Upper lobe of right lung (tissue), 1 donor: ENCODE measurements around the gene CAPZB. TPM values are rescaled to one million over a fixed set of nuclear protein-coding genes. Genes with fewer than 3 reads are reported as not detected.

Experiments
- ATAC-seq: fragments of 200-7000 bp; cut with Tn5 transposase; one replicate; pipeline ENCODE4 v1.9.1; 2020; ENCODE audit warnings: mild to moderate bottlenecking, moderate library complexity
- DNase-seq: peaks from one replicate; pipeline ENCODE4 v3.0.0-alpha.2; 2020
- H3K27ac ChIP-seq: fragments of 200-600 bp; one replicate; pipeline ENCODE4 v1.8.0; 2022
- H3K27me3 ChIP-seq: fragments of 200-600 bp; one replicate; pipeline ENCODE4 v1.8.0; 2022; ENCODE audit warnings: mild to moderate bottlenecking
- H3K36me3 ChIP-seq: fragments of 200-600 bp; one replicate; pipeline ENCODE4 v1.8.0; 2022
- H3K4me1 ChIP-seq: fragments of 200-600 bp; one replicate; pipeline ENCODE4 v1.8.0; 2022
- H3K4me3 ChIP-seq: fragments of 200-600 bp; one replicate; pipeline ENCODE4 v1.8.0; 2022; ENCODE audit warnings: mild to moderate bottlenecking
- H3K9me3 ChIP-seq: fragments of 200-600 bp; one replicate; pipeline ENCODE4 v1.8.0; 2022
- CTCF ChIP-seq: fragments of 200-600 bp; IDR thresholded peaks from one replicate; pipeline ENCODE4 v1.8.0; 2022; ENCODE audit warnings: antibody characterized with exemption
- intact Hi-C: fragments of 100-400 bp; cut with DNase I; formaldehyde crosslinking; loops from one replicate; pipeline ENCODE4 v1.11.0; 2022
- total RNA-seq: library from RNA; stranded (reverse); fragmentation: NEBNext Ultra II Directional; extraction: Animal tissue kit (Norgen Biotek cat#: 25700); gene quantifications from one replicate; pipeline ENCODE4 v1.2.1, GENCODE V29; 2021
- donor health status: DM: no; HTN: yes; CAD: no; lungs with severe emphysema.

Gene CAPZB
- total RNA-seq, 1 donor from 2014 or later: 237 TPM

GRCh38 chr1:19495799-19496526, 10.6 kb upstream of the CAPZB start:
- no peaks in the 10 kb centered on the region for H3K9me3 ChIP-seq
- H3K27ac ChIP-seq: peak overlapping the region; percentile 48
- intact Hi-C loops: no loop called here
- H3K36me3 ChIP-seq: no peaks in the 10 kb centered on the region
- no peak overlapping the region for H3K4me3 ChIP-seq
- ATAC-seq (no peak), DNase-seq (no peak)
- no peaks in the 10 kb centered on the region for H3K27me3 ChIP-seq
- TF ChIP-seq CTCF: no peak
- H3K4me1 ChIP-seq: peaks cover 5% of the 10 kb centered on the region

GRCh38 chr1:19495000-19495656, 9.8 kb upstream of the CAPZB start:
- TF ChIP-seq CTCF: no peak
- intact Hi-C loops: no loop called here
- Histone ChIP-seq H3K27me3 (no peaks in the 10 kb centered on the region), H3K9me3 (no peaks in the 10 kb centered on the region), H3K4me1 (peaks cover 5% of the 10 kb centered on the region), H3K27ac (peak overlapping the region; percentile 63), H3K4me3 (no peak overlapping the region), H3K36me3 (no peaks in the 10 kb centered on the region)
- ATAC-seq: no peak
- DNase-seq: no peak

GRCh38 chr1:19493547-19493946, 8.2 kb upstream of the CAPZB start:
- H3K36me3 ChIP-seq: no peaks in the 10 kb centered on the region
- TF ChIP-seq CTCF: no peak
- no peak overlapping the region for H3K27ac ChIP-seq
- ATAC-seq: no peak
- intact Hi-C loops: no loop called here
- DNase-seq: no peak
- no peaks in the 10 kb centered on the region for H3K27me3 ChIP-seq
- no peak overlapping the region for H3K4me3 ChIP-seq
- no peaks in the 10 kb centered on the region for H3K9me3 ChIP-seq
- peaks cover 5% of the 10 kb centered on the region for H3K4me1 ChIP-seq

GRCh38 chr1:19489996-19490395, 4.7 kb upstream of the CAPZB start:
- no peaks in the 10 kb centered on the region for H3K36me3 ChIP-seq
- DNase-seq (no peak), ATAC-seq (no peak)
- no peaks in the 10 kb centered on the region for H3K27me3 ChIP-seq
- peaks cover 26% of the 10 kb centered on the region for H3K4me1 ChIP-seq
- no peak overlapping the region for H3K27ac ChIP-seq
- TF ChIP-seq CTCF: no peak
- intact Hi-C loops: loop anchor here (10.0 kb wide), 1 partner anchor 165 kb away; no protein-coding TSS in a partner anchor
- no peaks in the 10 kb centered on the region for H3K9me3 ChIP-seq
- no peak overlapping the region for H3K4me3 ChIP-seq

- Histone ChIP-seq H3K4me3 (no peak overlapping the region), H3K4me1 (peaks cover 33% of the 10 kb centered on the region), H3K9me3 (no peaks in the 10 kb centered on the region), H3K27ac (peak overlapping the region; percentile 6), H3K27me3 (no peaks in the 10 kb centered on the region), H3K36me3 (no peaks in the 10 kb centered on the region)
- DNase-seq: no peak
- ATAC-seq: no peak
- TF ChIP-seq CTCF: no peak
- intact Hi-C loops: loop anchor here (10.0 kb wide), 1 partner anchor 167 kb away; no protein-coding TSS in a partner anchor
Observed at GRCh38 chr1:19488136-19488535, 2.8 kb upstream of the CAPZB start.
